ENCODE results near the gene CDK5RAP2.
A peak's percentile ranks its signal among the peaks of the same experiment; 100 is the strongest.

CDK5RAP2 gene

GRCh38 chr9:120545701-120546550 is 34.0 kb downstream of the CDK5RAP2 start:
- H3K4me1 ChIP-seq (ENCODE audit: control insufficient read depth, insufficient read depth, low read length, unreplicated experiment), result no peaks in the 10 kb centered on the region
- peaks cover 29% of the 10 kb centered on the region for H3K36me3 ChIP-seq (ENCODE audit: insufficient read depth, low read length)

GRCh38 chr9:120544441-120544840 is 35.5 kb downstream of the CDK5RAP2 start:
- no peak overlapping the region for H3K4me3 ChIP-seq (ENCODE audit: low read depth, low read length)
- peaks cover 19% of the 10 kb centered on the region for H3K36me3 ChIP-seq (ENCODE audit: insufficient read depth, low read length)
- H3K27me3 ChIP-seq (ENCODE audit: insufficient read depth, low read length), result no peaks in the 10 kb centered on the region
- no peaks in the 10 kb centered on the region for H3K79me2 ChIP-seq (ENCODE audit: control insufficient read depth, insufficient read depth, low read length, unreplicated experiment)
- H3K27ac ChIP-seq (ENCODE audit: low read depth, low read length), result no peak overlapping the region
- no peaks in the 10 kb centered on the region for H3K4me1 ChIP-seq (ENCODE audit: control insufficient read depth, insufficient read depth, low read length, unreplicated experiment)
- no peak overlapping the region for H2AFZ ChIP-seq (ENCODE audit: low read length, unreplicated experiment)

More at GRCh38 chr9:120545701-120546550, 34.0 kb downstream of the CDK5RAP2 start:
- H3K27ac ChIP-seq (ENCODE audit: low read depth, low read length), result no peak overlapping the region
- H2AFZ ChIP-seq (ENCODE audit: low read length, unreplicated experiment), result no peak overlapping the region
- H3K79me2 ChIP-seq (ENCODE audit: control insufficient read depth, insufficient read depth, low read length, unreplicated experiment), result no peaks in the 10 kb centered on the region
- no peaks in the 10 kb centered on the region for H3K27me3 ChIP-seq (ENCODE audit: insufficient read depth, low read length)
- no peak overlapping the region for H3K4me3 ChIP-seq (ENCODE audit: low read depth, low read length)

- Histone ChIP-seq H3K27ac (ENCODE audit: low read depth, low read length) (no peak overlapping the region), H3K4me3 (ENCODE audit: low read depth, low read length) (no peak overlapping the region), H3K27me3 (ENCODE audit: insufficient read depth, low read length) (no peaks in the 10 kb centered on the region), H3K4me1 (ENCODE audit: control insufficient read depth, insufficient read depth, low read length, unreplicated experiment) (peaks cover 6% of the 10 kb centered on the region), H2AFZ (ENCODE audit: low read length, unreplicated experiment) (no peak overlapping the region), H3K36me3 (ENCODE audit: insufficient read depth, low read length) (peaks cover 17% of the 10 kb centered on the region), H3K79me2 (ENCODE audit: control insufficient read depth, insufficient read depth, low read length, unreplicated experiment) (no peaks in the 10 kb centered on the region)
Observed at GRCh38 chr9:120542701-120543490, 37.1 kb downstream of the CDK5RAP2 start.

GRCh38 chr9:120541921-120542320 is 38.0 kb downstream of the CDK5RAP2 start:
- H3K4me3 ChIP-seq (ENCODE audit: low read depth, low read length), result no peak overlapping the region
- peaks cover 6% of the 10 kb centered on the region for H3K4me1 ChIP-seq (ENCODE audit: control insufficient read depth, insufficient read depth, low read length, unreplicated experiment)
- no peak overlapping the region for H2AFZ ChIP-seq (ENCODE audit: low read length, unreplicated experiment)
- H3K27me3 ChIP-seq (ENCODE audit: insufficient read depth, low read length), result no peaks in the 10 kb centered on the region
- peaks cover 17% of the 10 kb centered on the region for H3K36me3 ChIP-seq (ENCODE audit: insufficient read depth, low read length)
- H3K79me2 ChIP-seq (ENCODE audit: control insufficient read depth, insufficient read depth, low read length, unreplicated experiment), result no peaks in the 10 kb centered on the region
- H3K27ac ChIP-seq (ENCODE audit: low read depth, low read length), result no peak overlapping the region

- H3K36me3 ChIP-seq (ENCODE audit: insufficient read depth, low read length), result peaks cover 15% of the 10 kb centered on the region; the same call in 1 of the 2 replicates
- H3K27ac ChIP-seq (ENCODE audit: low read depth, low read length), result no peak overlapping the region
- H3K79me2 ChIP-seq (ENCODE audit: control insufficient read depth, insufficient read depth, low read length, unreplicated experiment), result no peaks in the 10 kb centered on the region
Observed at GRCh38 chr9:120539951-120540350, 40.0 kb downstream of the CDK5RAP2 start.

GRCh38 chr9:120538339-120538738 is 41.6 kb downstream of the CDK5RAP2 start:
- H3K4me3 ChIP-seq (ENCODE audit: low read depth, low read length), result no peak overlapping the region
- H2AFZ ChIP-seq (ENCODE audit: low read length, unreplicated experiment), result no peak overlapping the region
- no peaks in the 10 kb centered on the region for H3K27me3 ChIP-seq (ENCODE audit: insufficient read depth, low read length)
- no peak overlapping the region for H3K27ac ChIP-seq (ENCODE audit: low read depth, low read length)
- H3K4me1 ChIP-seq (ENCODE audit: control insufficient read depth, insufficient read depth, low read length, unreplicated experiment), result peaks cover 6% of the 10 kb centered on the region
- no peaks in the 10 kb centered on the region for H3K79me2 ChIP-seq (ENCODE audit: control insufficient read depth, insufficient read depth, low read length, unreplicated experiment)
- peaks cover 10% of the 10 kb centered on the region; the same call in 1 of the 2 replicates for H3K36me3 ChIP-seq (ENCODE audit: insufficient read depth, low read length)

More at GRCh38 chr9:120539951-120540350, 40.0 kb downstream of the CDK5RAP2 start:
- H2AFZ ChIP-seq (ENCODE audit: low read length, unreplicated experiment), result no peak overlapping the region
- H3K4me1 ChIP-seq (ENCODE audit: control insufficient read depth, insufficient read depth, low read length, unreplicated experiment), result peaks cover 6% of the 10 kb centered on the region
- no peak overlapping the region for H3K4me3 ChIP-seq (ENCODE audit: low read depth, low read length)
- no peaks in the 10 kb centered on the region for H3K27me3 ChIP-seq (ENCODE audit: insufficient read depth, low read length)

GRCh38 chr9:120536949-120537640 is 42.9 kb downstream of the CDK5RAP2 start:
- H3K36me3 ChIP-seq (ENCODE audit: insufficient read depth, low read length), result peaks cover 10% of the 10 kb centered on the region; the same call in 1 of the 2 replicates
- no peaks in the 10 kb centered on the region for H3K27me3 ChIP-seq (ENCODE audit: insufficient read depth, low read length)
- peaks cover 17% of the 10 kb centered on the region for H3K4me1 ChIP-seq (ENCODE audit: control insufficient read depth, insufficient read depth, low read length, unreplicated experiment)
- no peaks in the 10 kb centered on the region for H3K79me2 ChIP-seq (ENCODE audit: control insufficient read depth, insufficient read depth, low read length, unreplicated experiment)
- H2AFZ ChIP-seq (ENCODE audit: low read length, unreplicated experiment), result no peak overlapping the region
- H3K4me3 ChIP-seq (ENCODE audit: low read depth, low read length), result no peak overlapping the region
- no peak overlapping the region for H3K27ac ChIP-seq (ENCODE audit: low read depth, low read length)

GRCh38 chr9:120536094-120536493 is 43.9 kb downstream of the CDK5RAP2 start:
- Histone ChIP-seq H3K27ac (ENCODE audit: low read depth, low read length) (no peak overlapping the region), H3K4me1 (ENCODE audit: control insufficient read depth, insufficient read depth, low read length, unreplicated experiment) (peaks cover 23% of the 10 kb centered on the region), H3K36me3 (ENCODE audit: insufficient read depth, low read length) (peaks cover 10% of the 10 kb centered on the region; the same call in 1 of the 2 replicates), H3K79me2 (ENCODE audit: control insufficient read depth, insufficient read depth, low read length, unreplicated experiment) (no peaks in the 10 kb centered on the region), H3K4me3 (ENCODE audit: low read depth, low read length) (no peak overlapping the region), H3K27me3 (ENCODE audit: insufficient read depth, low read length) (no peaks in the 10 kb centered on the region), H2AFZ (ENCODE audit: low read length, unreplicated experiment) (no peak overlapping the region)

GRCh38 chr9:120534266-120534665 is 45.7 kb downstream of the CDK5RAP2 start:
- H2AFZ ChIP-seq (ENCODE audit: low read length, unreplicated experiment), result no peak overlapping the region
- no peak overlapping the region for H3K27ac ChIP-seq (ENCODE audit: low read depth, low read length)
- no peak overlapping the region for H3K4me3 ChIP-seq (ENCODE audit: low read depth, low read length)
- H3K4me1 ChIP-seq (ENCODE audit: control insufficient read depth, insufficient read depth, low read length, unreplicated experiment), result peaks cover 23% of the 10 kb centered on the region
- no peaks in the 10 kb centered on the region for H3K79me2 ChIP-seq (ENCODE audit: control insufficient read depth, insufficient read depth, low read length, unreplicated experiment)
- peaks cover 16% of the 10 kb centered on the region; the same call in 1 of the 2 replicates for H3K36me3 ChIP-seq (ENCODE audit: insufficient read depth, low read length)
- no peaks in the 10 kb centered on the region for H3K27me3 ChIP-seq (ENCODE audit: insufficient read depth, low read length)

GRCh38 chr9:120532891-120533290 is 47.1 kb downstream of the CDK5RAP2 start:
- Histone ChIP-seq H2AFZ (ENCODE audit: low read length, unreplicated experiment) (no peak overlapping the region), H3K79me2 (ENCODE audit: control insufficient read depth, insufficient read depth, low read length, unreplicated experiment) (no peaks in the 10 kb centered on the region), H3K27me3 (ENCODE audit: insufficient read depth, low read length) (no peaks in the 10 kb centered on the region), H3K27ac (ENCODE audit: low read depth, low read length) (peak overlapping the region; percentile 39), H3K4me3 (ENCODE audit: low read depth, low read length) (no peak overlapping the region), H3K4me1 (ENCODE audit: control insufficient read depth, insufficient read depth, low read length, unreplicated experiment) (peaks cover 16% of the 10 kb centered on the region), H3K36me3 (ENCODE audit: insufficient read depth, low read length) (peaks cover 27% of the 10 kb centered on the region)
